H1 (cell line): ENCODE measurements around the gene MDC1. TPM values are rescaled to one million over a fixed set of nuclear protein-coding genes. Genes with fewer than 3 reads are reported as not detected.

Experiments used
- CTCF ChIA-PET: fragments of 300-600 bp; sonication (Branson Sonifier 250); formaldehyde crosslinking; loops from one replicate; lab custom pipeline; 2021; ENCODE audit not compliant: partially characterized antibody; lab: Charles Lee
- POLR2A ChIA-PET: fragments of 300-600 bp; sonication (Branson Sonifier 250); formaldehyde crosslinking; loops from one replicate; lab custom pipeline; 2021; ENCODE audit warnings: inconsistent platforms; ENCODE audit not compliant: partially characterized antibody; lab: Charles Lee
- DNase-seq, 2 experiments: peaks; one replicate each; pipeline versions ENCODE4 v3.0.0 to v3.0.0-alpha.2; 2010 to 2022; ENCODE audit warnings: low spot score in 2 of 2, low read depth in 1 of 2, mixed read lengths in 1 of 2
- FAIRE-seq: peaks from 2 replicates; lab custom pipeline; 2011; peaks lifted over from hg19 to GRCh38; lab: Jason Lieb, UNC
- H2AFZ ChIP-seq: 2 replicates; pipeline ENCODE4 v1.8.1; 2012; ENCODE audit warnings: low read length, inconsistent platforms
- H2AK5ac ChIP-seq: 2 replicates; pipeline ENCODE4 v1.6.1; 2013; ENCODE audit warnings: low read depth, low read length
- H2BK120ac ChIP-seq: replicated peaks from 2 replicates; pipeline ENCODE3; 2013; ENCODE audit warnings: low read depth, low read length, inconsistent platforms
- H2BK12ac ChIP-seq: 2 replicates; pipeline ENCODE4 v1.6.1; 2013; ENCODE audit warnings: low read depth, low read length
- H2BK15ac ChIP-seq: 2 replicates; pipeline ENCODE4 v1.6.1; 2013; ENCODE audit warnings: low read length
- H2BK20ac ChIP-seq: 2 replicates; pipeline ENCODE4 v1.6.1; 2013; ENCODE audit warnings: low read length
- H2BK5ac ChIP-seq: 2 replicates; pipeline ENCODE4 v1.6.1; 2013; ENCODE audit warnings: low read depth, low read length
- H3K14ac ChIP-seq: 2 replicates; pipeline ENCODE4 v1.6.1; 2013; ENCODE audit warnings: inconsistent platforms; ENCODE audit not compliant: insufficient read length
- H3K18ac ChIP-seq: 2 replicates; pipeline ENCODE4 v1.6.1; 2013; ENCODE audit warnings: low read length; ENCODE audit errors: extremely low read depth
- H3K23ac ChIP-seq: 2 replicates; pipeline ENCODE4 v1.6.1; 2013; ENCODE audit warnings: inconsistent platforms; ENCODE audit not compliant: insufficient read length
- H3K23me2 ChIP-seq: 2 replicates; pipeline ENCODE4 v1.6.1; 2013; ENCODE audit warnings: low read depth, low read length
- H3K27ac ChIP-seq: 2 replicates; pipeline ENCODE4 v1.6.1; 2011; ENCODE audit warnings: low read depth, low read length, inconsistent platforms
- H3K27me3 ChIP-seq, 4 experiments: replicated peaks in 1 of 4; 1 replicate in 1 of 4; 2 replicates in 3 of 4; pipeline versions ENCODE4 v1.6.1 to v1.8.1; 2011 to 2013; ENCODE audit warnings: low read length in 3 of 4, mild to moderate bottlenecking in 3 of 4, inconsistent platforms in 2 of 4, mixed read lengths in 2 of 4, moderate library complexity in 1 of 4; ENCODE audit not compliant: control insufficient read depth in 3 of 4, insufficient read depth in 3 of 4; ENCODE audit errors: extremely low read depth in 1 of 4
- H3K36me3 ChIP-seq, 4 experiments: 2 replicates each; pipeline versions ENCODE4 v1.6.1 to v1.8.1; 2011 to 2013; ENCODE audit warnings: mild to moderate bottlenecking in 4 of 4, low read length in 3 of 4, moderate library complexity in 2 of 4, control low read depth in 1 of 4, inconsistent platforms in 1 of 4; ENCODE audit not compliant: insufficient read depth in 4 of 4, control insufficient read depth in 2 of 4
- H3K4ac ChIP-seq: replicated peaks from 2 replicates; pipeline ENCODE3; 2013; ENCODE audit warnings: low read length, low read depth, mixed read lengths, inconsistent platforms; ENCODE audit not compliant: insufficient read length
- H3K4me1 ChIP-seq, 4 experiments: replicated peaks in 1 of 4; 1 replicate in 1 of 4; 2 replicates in 3 of 4; pipeline versions ENCODE4 v1.6.1 to v1.8.1; 2011 to 2013; ENCODE audit warnings: low read length in 3 of 4, inconsistent platforms in 2 of 4, mixed read lengths in 1 of 4; ENCODE audit not compliant: insufficient read depth in 4 of 4, control insufficient read depth in 3 of 4
- H3K4me2 ChIP-seq, 2 experiments: 2 replicates each; pipeline versions ENCODE4 v1.6.1 to v1.8.1; 2011 to 2013; ENCODE audit warnings: low read depth in 2 of 2, low read length in 2 of 2, control low read depth in 1 of 2, inconsistent platforms in 1 of 2, mild to moderate bottlenecking in 1 of 2; ENCODE audit not compliant: insufficient read depth in 1 of 2
- H3K4me3 ChIP-seq, 4 experiments: fragments of 200-600, 300-600 bp in 1 of 4; sonication (generic), shearing (Covaris generic), sonication (Bioruptor Twin) in 1 of 4; 2 replicates each; pipeline versions ENCODE4 v1.5.1 to v1.8.1; 2011 to 2016; ENCODE audit warnings: low read length in 4 of 4, low read depth in 3 of 4, control low read depth in 2 of 4, inconsistent platforms in 2 of 4, mild to moderate bottlenecking in 2 of 4, mixed read lengths in 1 of 4, moderate library complexity in 1 of 4; ENCODE audit not compliant: insufficient read depth in 2 of 4; ENCODE audit errors: extremely low read depth in 1 of 4
- H3K56ac ChIP-seq: replicated peaks from 2 replicates; pipeline ENCODE3; 2013; ENCODE audit warnings: low read depth, mild to moderate bottlenecking, mixed read lengths, low read length, inconsistent platforms; ENCODE audit not compliant: insufficient read length
- H3K79me1 ChIP-seq: 2 replicates; pipeline ENCODE4 v1.6.1; 2013; ENCODE audit warnings: low read depth, low read length, control low read depth
- H3K79me2 ChIP-seq, 2 experiments: 2 replicates each; pipeline versions ENCODE4 v1.6.1 to v1.8.1; 2012 to 2013; ENCODE audit warnings: low read length in 2 of 2, mild to moderate bottlenecking in 2 of 2, inconsistent platforms in 1 of 2; ENCODE audit not compliant: insufficient read depth in 2 of 2, control insufficient read depth in 1 of 2
- H3K9ac ChIP-seq, 4 experiments: replicated peaks in 1 of 4; 1 replicate in 1 of 4; 2 replicates in 3 of 4; pipeline versions ENCODE4 v1.6.1 to v1.8.1; 2011 to 2013; ENCODE audit warnings: low read depth in 3 of 4, low read length in 3 of 4, control low read depth in 2 of 4, mild to moderate bottlenecking in 2 of 4, moderate library complexity in 2 of 4, inconsistent platforms in 1 of 4; ENCODE audit errors: extremely low read depth in 1 of 4
- H3K9me3 ChIP-seq, 2 experiments: 2 replicates each; pipeline versions ENCODE4 v1.6.1 to v1.8.1; 2012 to 2013; ENCODE audit warnings: mild to moderate bottlenecking in 2 of 2, moderate library complexity in 2 of 2, control low read depth in 1 of 2, inconsistent platforms in 1 of 2, low read depth in 1 of 2, low read length in 1 of 2, mixed read lengths in 1 of 2; ENCODE audit not compliant: insufficient read depth in 2 of 2
- H4K20me1 ChIP-seq, 2 experiments: replicated peaks in 1 of 2; 2 replicates each; pipeline versions ENCODE3 to v1.8.1; 2011 to 2013; ENCODE audit warnings: inconsistent platforms in 2 of 2, low read length in 2 of 2, mild to moderate bottlenecking in 1 of 2; ENCODE audit not compliant: insufficient read depth in 2 of 2, control insufficient read depth in 1 of 2
- H4K5ac ChIP-seq: 2 replicates; pipeline ENCODE4 v1.6.1; 2013; ENCODE audit warnings: low read length, low read depth, mixed read lengths, inconsistent platforms; ENCODE audit not compliant: insufficient read length
- H4K8ac ChIP-seq: 2 replicates; pipeline ENCODE4 v1.8.0; 2013; ENCODE audit warnings: mild to moderate bottlenecking, moderate library complexity, low read length, inconsistent platforms; ENCODE audit not compliant: insufficient read depth; ENCODE audit errors: extremely low read depth
- H4K91ac ChIP-seq: replicated peaks from 2 replicates; pipeline ENCODE3; 2013; ENCODE audit warnings: low read length, mixed read lengths, inconsistent platforms; ENCODE audit not compliant: insufficient read length
- BACH1 ChIP-seq: IDR thresholded peaks from 2 replicates; pipeline ENCODE4 v1.6.1; 2012; ENCODE audit warnings: low read length, improper control_type of control experiment
- CBX8 ChIP-seq: fragments of 300-800, 300-1000 bp; sonication (generic); IDR thresholded peaks from 2 replicates; pipeline ENCODE4 v1.7.1; 2016; ENCODE audit warnings: low read depth, low read length, borderline replicate concordance
- EGR1 ChIP-seq: IDR thresholded peaks from 2 replicates; pipeline ENCODE4 v1.6.1; 2011; ENCODE audit warnings: low read depth, low read length, borderline replicate concordance
- PHF8 ChIP-seq: fragments of 200-600 bp; sonication (generic); conservative IDR thresholded peaks from 2 replicates; pipeline ENCODE4 v1.7.1; 2012; ENCODE audit warnings: low read depth, mild to moderate bottlenecking, inconsistent platforms, low read length, moderate library complexity
- POLR2A ChIP-seq, 2 experiments: IDR thresholded peaks; 1 replicate in 1 of 2; 2 replicates in 1 of 2; pipeline ENCODE4 v1.6.1; 2011; ENCODE audit warnings: low read depth in 2 of 2, low read length in 2 of 2, mild to moderate bottlenecking in 2 of 2; ENCODE audit errors: control extremely low read depth in 1 of 2
- POU5F1 ChIP-seq: IDR thresholded peaks from 2 replicates; pipeline ENCODE4 v1.6.1; 2011; ENCODE audit warnings: low read depth, mild to moderate bottlenecking, low read length, moderate library complexity
- RBBP5 ChIP-seq: IDR thresholded peaks from 2 replicates; pipeline ENCODE4 v1.7.1; 2012; ENCODE audit warnings: low read depth, mild to moderate bottlenecking, inconsistent platforms, low read length, moderate library complexity, borderline replicate concordance
- RXRA ChIP-seq: IDR thresholded peaks from 2 replicates; pipeline ENCODE4 v1.6.1; 2011; ENCODE audit warnings: low read depth, mild to moderate bottlenecking, low read length, moderate library complexity; ENCODE audit not compliant: insufficient read depth
- SAP30 ChIP-seq: fragments of 300-600 bp; sonication (generic); IDR thresholded peaks from 2 replicates; pipeline ENCODE4 v1.7.1; 2012; ENCODE audit warnings: low read length, moderate library complexity, mild to moderate bottlenecking, inconsistent platforms; ENCODE audit not compliant: insufficient read depth, insufficient replicate concordance
- SIN3A ChIP-seq, 2 experiments: IDR thresholded peaks in 1 of 2; conservative IDR thresholded peaks in 1 of 2; 2 replicates each; pipeline ENCODE4 v1.6.1; 2011 to 2012; ENCODE audit warnings: low read length in 2 of 2, improper control_type of control experiment in 1 of 2, low read depth in 1 of 2, mild to moderate bottlenecking in 1 of 2
- WGBS, 2 experiments: shearing (Covaris generic) in 1 of 2; methylation state at CpG; one replicate each; pipeline versions ENCODE4 v1.1.6 to v1.1.7; 2013 to 2015; ENCODE audit warnings: low lambda C conversion rate in 2 of 2, mixed read lengths in 2 of 2, inconsistent platforms in 1 of 2, low coverage in 1 of 2, missing lambda C conversion rate in 1 of 2; ENCODE audit not compliant: insufficient replicate concordance in 2 of 2, insufficient coverage in 1 of 2, insufficient read length in 1 of 2; ENCODE audit errors: extremely low coverage in 1 of 2, missing lambda C conversion rate in 1 of 2; 5-methylcytosine and 5-hydroxymethylcytosine counted together
- polyA plus RNA-seq, 7 experiments: library from polyadenylated mRNA; depleted of rRNA in 3 of 7; stranded (reverse) in 5 of 7; unstranded in 2 of 7; fragments of >200 nt in 5 of 7; fragments of 200-250 nt in 2 of 7; gene quantifications; 1 replicate in 5 of 7; 2 replicates in 1 of 7; 4 replicates in 1 of 7; pipeline versions ENCODE4 v1.2.1 to v1.2.3, GENCODE V29; 2011 to 2013; ENCODE audit warnings: missing spikeins in 2 of 7, mixed read lengths in 2 of 7
- total RNA-seq: library from RNA; stranded (reverse); fragmentation: NEBNext Ultra II Directional; extraction: Animal tissue kit (Norgen Biotek cat#: 25700); gene quantifications from 2 replicates; pipeline ENCODE4 v1.2.1, GENCODE V29; 2021

Gene MDC1
- total and polyA plus RNA-seq, 2 of the 8 experiments (the other 6 are each of a cell fraction or from before 2014, with no cell fraction given) = 29.9 to 81.1 TPM

DNA sequence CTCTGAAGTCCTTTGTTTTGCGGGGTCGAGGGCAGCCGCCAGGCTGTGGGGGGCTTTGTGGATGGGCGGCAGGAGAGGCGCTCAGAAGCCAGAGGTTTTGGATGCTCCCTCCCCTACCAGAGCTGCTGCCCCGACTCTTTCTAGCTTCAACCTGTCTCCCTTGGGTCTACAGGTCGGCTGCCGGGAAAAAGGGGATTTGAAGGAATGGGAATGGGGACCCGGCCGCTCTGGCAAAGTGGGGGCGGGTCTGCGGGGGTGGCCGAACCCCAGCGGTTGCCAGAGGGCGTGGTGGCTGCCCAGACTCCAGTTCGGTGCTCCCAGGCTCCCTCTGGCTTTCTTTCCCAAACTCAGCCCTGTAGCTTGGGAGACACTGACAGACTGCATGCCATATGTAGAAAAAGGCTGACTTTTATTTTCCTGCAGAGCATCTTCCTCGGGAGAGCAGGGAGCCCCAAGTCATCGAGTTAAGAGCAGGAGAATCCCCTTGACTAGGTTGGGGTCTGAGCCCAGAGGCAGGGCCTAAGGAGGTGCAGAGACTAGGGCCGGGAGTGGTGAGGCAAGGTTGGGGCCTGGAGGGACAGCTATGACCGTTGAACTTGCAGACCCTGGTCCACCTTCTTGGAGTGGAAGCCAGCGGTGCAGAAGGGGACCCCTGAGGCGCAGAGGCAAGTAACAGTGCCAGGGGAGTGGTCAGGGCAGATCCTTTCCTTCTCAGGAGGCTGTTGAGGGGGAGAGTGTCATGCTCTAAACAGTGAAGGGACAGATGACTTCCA is 29.2 kb downstream of the MDC1 start:
- H3K56ac ChIP-seq = peak overlapping the region; percentile 79
- no peak overlapping the region for H2BK20ac ChIP-seq
- H3K23ac ChIP-seq = no peak overlapping the region
- H3K79me1 ChIP-seq = peaks cover 4% of the 10 kb centered on the region; the same call in 1 of the 2 replicates
- H3K4me1 ChIP-seq = peaks cover 0 to 41% (median 26%) of the 10 kb centered on the region in 4 experiments; a peak in 6 of 7 replicates
- ChIA-PET POLR2A (interaction anchor here (0.8 to 26.7 kb wide), 10 partner anchors 10 to 77 kb away, joined by 3 to 732 read pairs (median 6); partner anchors contain the start of genes DHX16, FLOT1, IER3 and MDC1), CTCF (interaction anchor here (0.8 to 3.7 kb wide), 10 partner anchors 9 to 415 kb away, joined by 3 to 28 read pairs (median 3); partner anchors contain the start of gene MDC1)
- H2BK120ac ChIP-seq = no peak overlapping the region
- no peak overlapping the region; the same call in 1 of the 2 replicates for H2AK5ac ChIP-seq
- H3K9ac ChIP-seq = peak overlapping the region in 2 of 4 experiments; percentile 50 to 51; a peak in 4 of 7 replicates
- H3K4me3 ChIP-seq = peak overlapping the region; percentile 49 to 97 (median 80)
- peaks cover 0 to 16% of the 10 kb centered on the region in 2 experiments; a peak in 3 of 4 replicates for H3K79me2 ChIP-seq
- peaks cover 15% of the 10 kb centered on the region for H3K23me2 ChIP-seq
- DNase-seq (no peak), FAIRE-seq (no peak)
- H3K4me2 ChIP-seq = peak overlapping the region; percentile 96 to 98
- H3K36me3 ChIP-seq = no peaks in the 10 kb centered on the region; a peak in 1 of 8 replicates
- 0 out of 2 replicates have a peak overlapping the region, but pooled peaks have one; percentile 55 for H2BK15ac ChIP-seq
- peak overlapping the region; percentile 52; the same call in 1 of the 2 replicates for H2BK12ac ChIP-seq
- peak overlapping the region; percentile 75 for H4K5ac ChIP-seq
- H3K9me3 ChIP-seq = no peaks in the 10 kb centered on the region
- no peak overlapping the region for H3K27ac ChIP-seq
- H3K27me3 ChIP-seq = no peaks in the 10 kb centered on the region
- no peak overlapping the region; the same call in 1 of the 2 replicates for H4K8ac ChIP-seq
- no peak overlapping the region for H2AFZ ChIP-seq
- H4K91ac ChIP-seq = peak overlapping the region; percentile 52
- H3K18ac ChIP-seq = peak overlapping the region; percentile 93; the same call in 1 of the 2 replicates
- peak overlapping the region; percentile 75 for H3K4ac ChIP-seq
- no peak overlapping the region for H3K14ac ChIP-seq
- 19% methylated on average over 18 of the region's 22 CpGs; no CpG with 5 or more reads in 1 of the 2 experiments for WGBS, 2 experiments
- peaks cover 3% of the 10 kb centered on the region in 2 experiments for H4K20me1 ChIP-seq
- H2BK5ac ChIP-seq = peak overlapping the region; percentile 78; the same call in 1 of the 2 replicates
- TF ChIP-seq RXRA (no peak), EGR1 (peak; percentile 60; the same call in 1 of the 2 replicates), POLR2A (IDR thresholded peaks at IDR 0.05; ENCODE audit: control extremely low read depth in 1 of 2, low read depth in 2 of 2, low read length in 2 of 2) (no peak), SAP30 (peak; percentile 68), RBBP5 (no peak), BACH1 (no peak), POU5F1 (no peak), SIN3A (conservative IDR thresholded peaks at IDR 0.05 in 1 of 2, IDR thresholded peaks at IDR 0.05 in 1 of 2; ENCODE audit: low read depth in 1 of 2, low read length in 2 of 2) (0 out of 4 replicates have a peak, but pooled peaks of 1 of the 2 experiments have one; percentile 22), CBX8 (no peak), PHF8 (0 out of 2 replicates have a peak, but pooled peaks have one; percentile 33)
